D721Med (cell line): ENCODE measurements around the gene CRTC2.

Source experiments
- DNase-seq: peaks from one replicate; pipeline ENCODE4 v3.0.0; 2011; ENCODE audit warnings: low spot score; ENCODE audit not compliant: insufficient read length
- FAIRE-seq: peaks from 2 replicates; lab custom pipeline; 2011; peaks lifted over from hg19 to GRCh38; lab: Jason Lieb, UNC
- TF ChIP-seq, protein P1 (sequence below): IDR thresholded peaks from 2 replicates; pipeline ENCODE4 v1.5.1; 2012; ENCODE audit warnings: mild to moderate bottlenecking, control low read depth; ENCODE audit not compliant: insufficient read depth; ENCODE audit errors: missing control alignments

Gene CRTC2

DNA sequence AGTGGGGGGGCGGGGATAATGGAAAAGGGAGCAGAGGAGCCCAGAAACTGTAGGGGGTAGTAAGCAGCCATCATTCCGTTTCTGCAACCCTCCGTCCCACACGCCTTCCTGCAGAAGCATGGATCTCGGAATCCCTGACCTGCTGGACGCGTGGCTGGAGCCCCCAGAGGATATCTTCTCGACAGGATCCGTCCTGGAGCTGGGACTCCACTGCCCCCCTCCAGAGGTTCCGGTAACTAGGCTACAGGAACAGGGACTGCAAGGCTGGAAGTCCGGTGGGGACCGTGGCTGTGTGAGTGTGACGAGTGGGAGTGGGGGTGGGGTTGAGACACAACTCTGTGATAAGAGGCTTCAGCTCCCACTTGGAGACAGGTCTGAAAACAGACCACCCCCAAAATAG, 10.0 kb upstream of the CRTC2 start:
- TF ChIP-seq, protein P1, sequence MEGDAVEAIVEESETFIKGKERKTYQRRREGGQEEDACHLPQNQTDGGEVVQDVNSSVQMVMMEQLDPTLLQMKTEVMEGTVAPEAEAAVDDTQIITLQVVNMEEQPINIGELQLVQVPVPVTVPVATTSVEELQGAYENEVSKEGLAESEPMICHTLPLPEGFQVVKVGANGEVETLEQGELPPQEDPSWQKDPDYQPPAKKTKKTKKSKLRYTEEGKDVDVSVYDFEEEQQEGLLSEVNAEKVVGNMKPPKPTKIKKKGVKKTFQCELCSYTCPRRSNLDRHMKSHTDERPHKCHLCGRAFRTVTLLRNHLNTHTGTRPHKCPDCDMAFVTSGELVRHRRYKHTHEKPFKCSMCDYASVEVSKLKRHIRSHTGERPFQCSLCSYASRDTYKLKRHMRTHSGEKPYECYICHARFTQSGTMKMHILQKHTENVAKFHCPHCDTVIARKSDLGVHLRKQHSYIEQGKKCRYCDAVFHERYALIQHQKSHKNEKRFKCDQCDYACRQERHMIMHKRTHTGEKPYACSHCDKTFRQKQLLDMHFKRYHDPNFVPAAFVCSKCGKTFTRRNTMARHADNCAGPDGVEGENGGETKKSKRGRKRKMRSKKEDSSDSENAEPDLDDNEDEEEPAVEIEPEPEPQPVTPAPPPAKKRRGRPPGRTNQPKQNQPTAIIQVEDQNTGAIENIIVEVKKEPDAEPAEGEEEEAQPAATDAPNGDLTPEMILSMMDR = no peak
- DNase-seq = no peak
- FAIRE-seq = no peak

DNA sequence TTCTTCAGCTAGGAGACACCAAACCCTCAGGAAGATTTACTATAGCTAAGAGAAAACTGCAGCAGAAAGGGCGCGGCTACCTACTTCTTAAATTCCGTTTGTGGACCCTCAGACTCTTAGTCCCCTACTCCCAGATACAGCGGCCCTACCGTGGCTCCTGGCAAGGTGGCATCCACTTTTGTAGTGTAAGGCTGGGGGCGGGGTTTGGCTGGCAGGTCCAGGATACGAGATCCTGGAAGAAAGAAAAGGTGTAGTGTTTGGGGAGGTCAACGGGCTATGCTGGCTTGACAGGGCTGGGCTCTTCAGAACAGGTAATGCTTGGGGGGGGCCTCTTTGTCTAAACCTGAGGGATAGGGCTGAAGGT, 9.6 kb upstream of the CRTC2 start:
- no peak for DNase-seq
- TF ChIP-seq, protein P1 = no peak
- no peak for FAIRE-seq

DNA sequence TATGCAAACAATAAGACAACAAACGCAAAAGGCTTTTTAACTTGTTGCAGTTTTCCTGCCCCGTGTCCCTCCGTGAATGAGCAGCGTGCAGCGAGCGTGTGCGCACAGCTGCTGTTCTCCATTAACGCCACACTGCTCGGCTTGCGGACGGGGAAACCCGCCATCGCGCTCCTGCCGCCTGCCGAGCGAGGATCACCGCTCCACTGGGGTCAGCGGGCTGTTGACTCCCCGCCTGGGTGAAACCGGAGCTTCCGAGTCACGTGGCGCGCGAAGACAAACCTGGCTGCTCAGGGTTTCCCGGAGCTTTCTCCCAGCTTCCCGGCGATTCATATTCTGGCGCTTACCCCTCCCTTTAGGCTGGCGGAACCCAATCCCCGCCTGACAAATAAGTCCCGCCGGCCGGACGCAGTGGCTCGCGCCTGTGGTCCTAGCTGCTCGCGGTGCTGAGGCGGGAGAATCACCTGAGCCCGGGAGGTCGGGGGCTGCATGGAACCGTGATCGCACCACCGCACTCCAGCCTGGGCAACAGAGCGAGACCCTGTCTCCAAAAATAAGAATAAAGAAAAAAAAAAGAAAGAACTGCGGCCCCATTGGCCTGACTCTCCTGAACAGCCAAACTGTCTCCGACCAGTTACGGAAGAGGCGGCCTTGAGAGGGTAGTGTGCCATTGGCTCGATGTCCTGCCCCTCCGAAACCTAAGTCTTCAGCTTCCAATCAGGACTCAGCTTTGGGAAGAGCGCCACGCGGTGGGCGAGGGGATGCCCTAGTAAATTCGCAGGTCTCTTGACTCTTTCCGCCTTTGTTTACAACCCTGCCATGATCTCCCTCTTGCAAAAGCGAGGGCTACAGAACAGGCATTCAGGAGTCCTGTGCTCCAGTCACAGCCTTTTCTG, 8.9 kb upstream of the CRTC2 start, which contains the start of gene CREB3L4:
TSS of gene CREB3L4 (plus strand) at position 796 of the 893 bp plus-strand sequence. CDS start 624 bp downstream, outside the sequence.
- DNase-seq = peak; percentile 85
- FAIRE-seq = peak; percentile 29
- TF ChIP-seq, protein P1 = peak; percentile 64

DNA sequence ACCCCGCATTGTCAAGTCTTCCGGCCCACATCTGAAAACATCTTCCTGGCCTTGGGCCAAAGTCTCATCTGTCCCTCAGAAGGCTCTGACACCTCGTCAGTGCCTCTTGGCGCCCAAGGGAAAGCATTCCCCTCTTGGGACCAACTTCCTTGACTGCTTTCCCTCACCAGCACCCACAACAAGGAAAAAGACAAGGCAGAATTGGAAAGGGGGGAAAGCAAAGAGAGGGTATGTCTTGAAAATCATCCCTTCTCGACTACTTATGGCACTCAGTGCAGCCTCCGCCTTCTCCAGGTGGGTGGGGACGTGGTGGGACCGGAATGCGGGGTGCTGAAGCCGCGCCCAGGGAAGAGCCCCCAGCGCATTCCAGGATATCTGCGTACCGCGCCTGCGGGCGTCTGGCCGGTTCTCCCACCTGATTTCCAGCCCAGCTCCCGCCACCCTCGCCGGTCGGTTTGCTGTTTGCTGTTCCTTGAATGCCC, 5.5 kb upstream of the CRTC2 start:
- FAIRE-seq (no peak), DNase-seq (no peak)
- TF ChIP-seq, protein P1 = no peak

DNA sequence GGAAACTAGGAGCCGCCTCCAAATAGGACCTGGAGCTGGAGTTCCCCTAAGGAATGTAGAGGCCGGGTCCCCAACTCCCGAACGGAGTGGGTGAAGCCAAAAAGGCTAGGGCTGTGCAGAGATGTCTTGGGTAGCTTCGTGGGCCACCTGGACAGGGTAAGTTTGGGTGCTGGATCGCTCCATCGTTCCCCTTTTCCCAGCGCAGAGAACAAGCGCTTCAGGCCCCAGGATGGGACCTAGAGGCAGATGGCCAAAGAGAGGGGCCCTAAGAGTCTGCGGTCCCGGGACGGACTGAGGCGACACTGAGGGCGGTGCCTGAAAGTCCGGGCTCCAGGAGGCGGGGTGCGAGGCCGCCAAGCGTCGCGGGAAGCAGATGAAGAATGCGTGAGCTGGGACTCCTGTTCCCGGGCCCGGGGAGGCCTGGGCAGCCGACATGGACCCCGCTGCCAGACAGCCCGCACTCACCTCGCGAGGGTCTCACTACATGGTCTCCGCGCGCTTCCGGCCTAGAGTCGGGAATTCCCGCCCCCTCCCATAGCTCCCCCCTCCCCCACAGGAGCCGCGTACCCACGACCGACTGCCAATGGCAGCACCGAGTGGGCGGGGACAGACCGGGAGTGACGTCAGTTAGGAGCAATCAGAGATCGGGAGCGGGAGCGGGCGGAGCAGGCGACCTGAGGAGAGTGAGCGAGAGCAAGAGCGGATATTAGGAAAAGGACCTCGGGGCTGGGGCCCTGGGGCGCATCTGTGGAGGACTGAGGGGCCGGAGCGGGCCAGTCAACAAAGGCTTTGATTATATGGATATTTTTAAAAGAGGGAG, 4.8 kb upstream of the CRTC2 start, which contains the start of gene SLC39A1:
TSS of gene SLC39A1 (minus strand) at position 508 of the 820 bp plus-strand sequence. CDS start 822 bp downstream, outside the sequence.
- DNase-seq (peak; percentile 98), FAIRE-seq (no peak)
- TF ChIP-seq, protein P1 = no peak

DNA sequence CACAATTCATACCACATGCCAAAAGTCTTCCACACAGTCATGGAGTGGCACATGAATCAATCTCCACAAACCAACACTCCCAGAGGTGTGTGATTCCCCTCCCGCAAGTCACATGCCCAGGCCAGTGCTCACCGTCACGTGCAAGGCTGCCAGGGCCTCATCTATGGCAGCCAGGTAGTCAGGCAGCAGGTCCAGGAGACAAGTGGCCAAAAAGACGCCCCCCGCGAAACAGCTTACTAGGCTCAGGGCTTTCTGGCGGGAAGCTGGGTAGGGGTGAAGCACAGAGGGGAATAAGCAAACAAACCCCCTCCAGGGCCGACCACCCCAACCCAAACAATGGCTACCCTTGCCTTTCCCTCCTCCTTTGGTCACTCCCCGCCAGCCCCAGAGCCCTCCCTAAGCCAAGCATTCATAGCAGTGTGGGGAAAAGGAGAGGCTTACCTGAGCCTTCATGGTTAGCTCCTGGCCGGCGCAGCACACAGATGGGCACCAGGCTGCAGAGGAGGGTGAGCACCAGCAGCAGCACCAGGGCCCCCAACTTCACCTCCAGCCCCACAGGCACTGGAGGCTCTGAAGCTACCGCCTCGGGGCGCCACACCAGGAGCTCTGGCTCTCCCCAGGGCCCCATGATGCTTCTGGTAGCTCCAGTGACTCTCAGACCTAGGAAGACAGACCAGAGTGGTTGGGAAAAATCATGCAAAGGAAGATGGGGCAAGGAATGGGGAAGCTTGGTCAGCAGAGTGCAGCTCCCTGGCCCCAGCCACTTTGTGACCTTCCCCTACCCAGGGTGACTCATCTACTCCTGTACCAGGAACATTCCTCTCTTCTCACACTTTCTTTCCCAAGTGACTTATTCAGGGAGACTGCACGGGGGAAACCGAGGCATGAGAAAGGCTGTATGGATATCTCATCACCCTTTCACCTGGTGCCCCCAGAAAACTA, 3.9 kb upstream of the CRTC2 start:
- TF ChIP-seq, protein P1 = no peak
- FAIRE-seq (no peak), DNase-seq (no peak)
